Measurements from ENCODE around the gene KDM3A.

KDM3A gene

GRCh38 chr2:86440631-86441391 is at the start of gene KDM3A (continued):
- TF ChIP-seq ZBTB10 (tag by site-specific recombination; IDR thresholded peaks at IDR 0.05) (peak; percentile 96), ZBTB17 (tag by site-specific recombination; IDR thresholded peaks at IDR 0.05) (peak; percentile 98), ZNF843 (tag by site-specific recombination; IDR thresholded peaks at IDR 0.05) (peak; percentile 87), ZNF350 (tag by site-specific recombination; IDR thresholded peaks at IDR 0.05) (peak; percentile 80), ZNF155 (tag by site-specific recombination; IDR thresholded peaks at IDR 0.05) (peak; percentile 58; the same call in 1 of the 2 replicates), ZNF138 (tag by site-specific recombination; IDR thresholded peaks at IDR 0.05; ENCODE audit: borderline replicate concordance) (no peak), ZNF324 (tag by site-specific recombination; IDR thresholded peaks at IDR 0.05) (peak; percentile 98), ZNF121 (tag by site-specific recombination; IDR thresholded peaks at IDR 0.05) (no peak), IKZF3 (tag by site-specific recombination; IDR thresholded peaks at IDR 0.05) (peak; percentile 87), WT1 (tag by site-specific recombination; IDR thresholded peaks at IDR 0.05) (peak; percentile 85), ZNF747 (tag by site-specific recombination; IDR thresholded peaks at IDR 0.05) (no peak), ZNF112 (tag by site-specific recombination; IDR thresholded peaks at IDR 0.05) (no peak), KLF10 (tag by site-specific recombination; IDR thresholded peaks at IDR 0.05) (peak; percentile 89), ZBTB48 (tag by site-specific recombination; IDR thresholded peaks at IDR 0.05) (0 out of 2 replicates have a peak, but pooled peaks have one; percentile 39), ZNF341 (tag by site-specific recombination; IDR thresholded peaks at IDR 0.05; ENCODE audit: low read depth) (peak; percentile 94), SP3 (tag by site-specific recombination; IDR thresholded peaks at IDR 0.05) (peak; percentile 99), GLIS2 (tag by site-specific recombination; IDR thresholded peaks at IDR 0.05) (peak; percentile 97), ZNF132 (tag by site-specific recombination; IDR thresholded peaks at IDR 0.05; ENCODE audit: borderline replicate concordance) (no peak), ZNF391 (tag by site-specific recombination; IDR thresholded peaks at IDR 0.05; ENCODE audit: borderline replicate concordance, low read depth) (peak; percentile 94), ZSCAN16 (tag by site-specific recombination; IDR thresholded peaks at IDR 0.05) (0 out of 2 replicates have a peak, but pooled peaks have one; percentile 15), KLF7 (tag by site-specific recombination; IDR thresholded peaks at IDR 0.05; ENCODE audit: borderline replicate concordance) (peak; percentile 97), ZNF16 (tag by site-specific recombination; IDR thresholded peaks at IDR 0.05; ENCODE audit: low read depth) (no peak), BCL11B (tag by site-specific recombination; IDR thresholded peaks at IDR 0.05; ENCODE audit: low read depth) (peak; percentile 74), FEZF1 (tag by site-specific recombination; IDR thresholded peaks at IDR 0.05) (peak; percentile 57), ZSCAN5A (tag by site-specific recombination; IDR thresholded peaks at IDR 0.05) (peak; percentile 79; the same call in 1 of the 2 replicates)
- TF ChIP-seq, protein P1, sequence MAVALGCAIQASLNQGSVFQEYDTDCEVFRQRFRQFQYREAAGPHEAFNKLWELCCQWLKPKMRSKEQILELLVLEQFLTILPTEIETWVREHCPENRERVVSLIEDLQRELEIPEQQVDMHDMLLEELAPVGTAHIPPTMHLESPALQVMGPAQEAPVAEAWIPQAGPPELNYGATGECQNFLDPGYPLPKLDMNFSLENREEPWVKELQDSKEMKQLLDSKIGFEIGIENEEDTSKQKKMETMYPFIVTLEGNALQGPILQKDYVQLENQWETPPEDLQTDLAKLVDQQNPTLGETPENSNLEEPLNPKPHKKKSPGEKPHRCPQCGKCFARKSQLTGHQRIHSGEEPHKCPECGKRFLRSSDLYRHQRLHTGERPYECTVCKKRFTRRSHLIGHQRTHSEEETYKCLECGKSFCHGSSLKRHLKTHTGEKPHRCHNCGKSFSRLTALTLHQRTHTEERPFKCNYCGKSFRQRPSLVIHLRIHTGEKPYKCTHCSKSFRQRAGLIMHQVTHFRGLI (tag by site-specific recombination; IDR thresholded peaks at IDR 0.05): peak; percentile 82; the same call in 1 of the 2 replicates
- TF ChIP-seq, protein P2, sequence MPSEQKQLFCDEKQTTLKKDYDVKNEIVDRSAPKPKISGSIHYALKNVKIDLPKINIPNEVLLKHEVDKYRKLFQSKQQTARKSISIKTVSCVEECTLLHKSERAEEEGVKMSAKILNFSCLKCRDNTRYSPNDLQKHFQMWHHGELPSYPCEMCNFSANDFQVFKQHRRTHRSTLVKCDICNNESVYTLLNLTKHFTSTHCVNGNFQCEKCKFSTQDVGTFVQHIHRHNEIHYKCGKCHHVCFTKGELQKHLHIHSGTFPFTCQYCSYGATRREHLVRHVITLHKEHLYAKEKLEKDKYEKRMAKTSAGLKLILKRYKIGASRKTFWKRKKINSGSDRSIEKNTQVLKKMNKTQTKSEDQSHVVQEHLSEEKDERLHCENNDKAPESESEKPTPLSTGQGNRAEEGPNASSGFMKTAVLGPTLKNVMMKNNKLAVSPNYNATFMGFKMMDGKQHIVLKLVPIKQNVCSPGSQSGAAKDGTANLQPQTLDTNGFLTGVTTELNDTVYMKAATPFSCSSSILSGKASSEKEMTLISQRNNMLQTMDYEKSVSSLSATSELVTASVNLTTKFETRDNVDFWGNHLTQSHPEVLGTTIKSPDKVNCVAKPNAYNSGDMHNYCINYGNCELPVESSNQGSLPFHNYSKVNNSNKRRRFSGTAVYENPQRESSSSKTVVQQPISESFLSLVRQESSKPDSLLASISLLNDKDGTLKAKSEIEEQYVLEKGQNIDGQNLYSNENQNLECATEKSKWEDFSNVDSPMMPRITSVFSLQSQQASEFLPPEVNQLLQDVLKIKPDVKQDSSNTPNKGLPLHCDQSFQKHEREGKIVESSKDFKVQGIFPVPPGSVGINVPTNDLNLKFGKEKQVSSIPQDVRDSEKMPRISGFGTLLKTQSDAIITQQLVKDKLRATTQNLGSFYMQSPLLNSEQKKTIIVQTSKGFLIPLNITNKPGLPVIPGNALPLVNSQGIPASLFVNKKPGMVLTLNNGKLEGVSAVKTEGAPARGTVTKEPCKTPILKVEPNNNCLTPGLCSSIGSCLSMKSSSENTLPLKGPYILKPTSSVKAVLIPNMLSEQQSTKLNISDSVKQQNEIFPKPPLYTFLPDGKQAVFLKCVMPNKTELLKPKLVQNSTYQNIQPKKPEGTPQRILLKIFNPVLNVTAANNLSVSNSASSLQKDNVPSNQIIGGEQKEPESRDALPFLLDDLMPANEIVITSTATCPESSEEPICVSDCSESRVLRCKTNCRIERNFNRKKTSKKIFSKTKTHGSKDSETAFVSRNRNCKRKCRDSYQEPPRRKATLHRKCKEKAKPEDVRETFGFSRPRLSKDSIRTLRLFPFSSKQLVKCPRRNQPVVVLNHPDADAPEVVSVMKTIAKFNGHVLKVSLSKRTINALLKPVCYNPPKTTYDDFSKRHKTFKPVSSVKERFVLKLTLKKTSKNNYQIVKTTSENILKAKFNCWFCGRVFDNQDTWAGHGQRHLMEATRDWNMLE (tag by site-specific recombination; conservative IDR thresholded peaks at IDR 0.05; ENCODE audit: low read depth): peak; percentile 75
- TF ChIP-seq, protein P3, sequence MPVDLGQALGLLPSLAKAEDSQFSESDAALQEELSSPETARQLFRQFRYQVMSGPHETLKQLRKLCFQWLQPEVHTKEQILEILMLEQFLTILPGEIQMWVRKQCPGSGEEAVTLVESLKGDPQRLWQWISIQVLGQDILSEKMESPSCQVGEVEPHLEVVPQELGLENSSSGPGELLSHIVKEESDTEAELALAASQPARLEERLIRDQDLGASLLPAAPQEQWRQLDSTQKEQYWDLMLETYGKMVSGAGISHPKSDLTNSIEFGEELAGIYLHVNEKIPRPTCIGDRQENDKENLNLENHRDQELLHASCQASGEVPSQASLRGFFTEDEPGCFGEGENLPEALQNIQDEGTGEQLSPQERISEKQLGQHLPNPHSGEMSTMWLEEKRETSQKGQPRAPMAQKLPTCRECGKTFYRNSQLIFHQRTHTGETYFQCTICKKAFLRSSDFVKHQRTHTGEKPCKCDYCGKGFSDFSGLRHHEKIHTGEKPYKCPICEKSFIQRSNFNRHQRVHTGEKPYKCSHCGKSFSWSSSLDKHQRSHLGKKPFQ (tag by site-specific recombination; IDR thresholded peaks at IDR 0.05): peak; percentile 70; the same call in 1 of the 2 replicates

Measured in HEK293 (cell line).